ENCODE results near the gene WT1. TPM values are rescaled to one million over a fixed set of nuclear protein-coding genes. Genes with fewer than 3 reads are reported as not detected.

Gene WT1
- total RNA-seq, 1 donor from 2014 or later, result not detected

DNA sequence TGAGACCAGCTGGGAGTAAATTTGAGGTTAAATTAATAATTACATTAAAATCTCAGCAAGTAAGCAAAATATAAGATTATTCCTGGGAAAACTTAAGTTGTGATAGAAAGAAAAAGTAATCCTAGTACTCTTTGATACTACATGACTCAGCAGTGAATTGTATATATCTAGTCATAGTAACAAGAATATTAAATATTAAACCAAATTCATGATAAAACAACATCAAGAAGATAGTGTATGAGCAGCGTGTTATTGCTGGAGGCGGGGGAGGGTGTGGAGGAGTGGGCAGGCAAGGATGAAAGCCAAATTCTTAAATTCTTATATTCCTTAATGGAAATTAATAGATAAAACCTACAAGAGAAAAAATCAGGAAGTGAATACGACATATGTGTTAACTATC is 95.2 kb downstream of the WT1 start:
- H3K27me3 Mint-ChIP-seq (ENCODE audit: insufficient read depth, low read depth), result peaks cover 5% of the 10 kb centered on the region
- no peak overlapping the region for H3K27ac Mint-ChIP-seq
- Histone ChIP-seq H3K4me2 (no peak overlapping the region), H3K9ac (no peak overlapping the region), H3K27ac (no peak overlapping the region), H3F3A (ENCODE audit: low read depth) (no peaks in the 10 kb centered on the region), H3K4me3 (no peak overlapping the region), H3K9me3 (ENCODE audit: low read depth) (no peaks in the 10 kb centered on the region), H3K36me3 (no peaks in the 10 kb centered on the region), H4K20me1 (ENCODE audit: low read depth) (no peaks in the 10 kb centered on the region), H3K27me3 (peaks cover 3% of the 10 kb centered on the region), H2AFZ (replicated peaks) (no peak overlapping the region), H3K4me1 (no peaks in the 10 kb centered on the region), H3K79me2 (ENCODE audit: low read depth) (no peaks in the 10 kb centered on the region)
- H3K4me3 Mint-ChIP-seq, result no peak overlapping the region
- H3K9me3 Mint-ChIP-seq, result no peaks in the 10 kb centered on the region
- no peak for DNase-seq (ENCODE audit: low spot score)
- no peaks in the 10 kb centered on the region for H3K36me3 Mint-ChIP-seq
- no peak for TF ChIP-seq EZH2phosphoT487 (IDR thresholded peaks at IDR 0.05)
- TF ChIP-seq, protein P1, sequence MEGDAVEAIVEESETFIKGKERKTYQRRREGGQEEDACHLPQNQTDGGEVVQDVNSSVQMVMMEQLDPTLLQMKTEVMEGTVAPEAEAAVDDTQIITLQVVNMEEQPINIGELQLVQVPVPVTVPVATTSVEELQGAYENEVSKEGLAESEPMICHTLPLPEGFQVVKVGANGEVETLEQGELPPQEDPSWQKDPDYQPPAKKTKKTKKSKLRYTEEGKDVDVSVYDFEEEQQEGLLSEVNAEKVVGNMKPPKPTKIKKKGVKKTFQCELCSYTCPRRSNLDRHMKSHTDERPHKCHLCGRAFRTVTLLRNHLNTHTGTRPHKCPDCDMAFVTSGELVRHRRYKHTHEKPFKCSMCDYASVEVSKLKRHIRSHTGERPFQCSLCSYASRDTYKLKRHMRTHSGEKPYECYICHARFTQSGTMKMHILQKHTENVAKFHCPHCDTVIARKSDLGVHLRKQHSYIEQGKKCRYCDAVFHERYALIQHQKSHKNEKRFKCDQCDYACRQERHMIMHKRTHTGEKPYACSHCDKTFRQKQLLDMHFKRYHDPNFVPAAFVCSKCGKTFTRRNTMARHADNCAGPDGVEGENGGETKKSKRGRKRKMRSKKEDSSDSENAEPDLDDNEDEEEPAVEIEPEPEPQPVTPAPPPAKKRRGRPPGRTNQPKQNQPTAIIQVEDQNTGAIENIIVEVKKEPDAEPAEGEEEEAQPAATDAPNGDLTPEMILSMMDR (IDR thresholded peaks at IDR 0.05), result no peak
- TF ChIP-seq EZH2 (IDR thresholded peaks at IDR 0.05), result no peak
- H3K4me1 Mint-ChIP-seq, result peaks cover 7% of the 10 kb centered on the region

Small RNA genes lying within 50 kb of the gene (small RNA-seq; reads per million reads assigned to genes)
- gene RF02204, result not detected
- not detected for gene RF02205

Other genes with a start within 250 kb of the WT1 start
- 640 and 1,051 TPM in 2 replicates for gene EIF3M, start 148.3 kb upstream of the WT1 start, total RNA-seq (ENCODE audit: low replicate concordance)